Muscle layer of duodenum (tissue), 2 donors: ENCODE data around the gene SLC25A33.
A peak's percentile ranks its signal among the peaks of the same experiment; 100 is the strongest.
"Not testable (repeated sequence)": the region's sequence is repeated elsewhere in the genome, so short reads cannot be mapped to it uniquely, and the experiment has no call there.

Experiments used
- H3K27ac ChIP-seq: one replicate; pipeline ENCODE4 v1.7.0; 2013; ENCODE audit warnings: mild to moderate bottlenecking, low read length
- H3K27me3 ChIP-seq: one replicate; pipeline ENCODE4 v1.7.0; 2013; ENCODE audit warnings: low read depth, mild to moderate bottlenecking, control low read depth, low read length
- H3K36me3 ChIP-seq, 2 donors: one replicate each; pipeline ENCODE4 v1.7.0; 2013; ENCODE audit warnings: low read length in 2 of 2, control low read depth in 1 of 2, mild to moderate bottlenecking in 1 of 2; ENCODE audit not compliant: insufficient read depth in 2 of 2, control insufficient read depth in 1 of 2
- H3K4me1 ChIP-seq, 2 donors: one replicate each; pipeline ENCODE4 v1.7.0; 2013; ENCODE audit warnings: low read length in 2 of 2, mild to moderate bottlenecking in 2 of 2, control low read depth in 1 of 2, moderate library complexity in 1 of 2; ENCODE audit not compliant: insufficient read depth in 2 of 2, control insufficient read depth in 1 of 2
- H3K4me3 ChIP-seq, 2 donors: one replicate each; pipeline ENCODE4 v1.7.0; 2013; ENCODE audit warnings: low read length in 2 of 2, low read depth in 1 of 2, mild to moderate bottlenecking in 1 of 2
- H3K9me3 ChIP-seq, 2 donors: one replicate each; pipeline ENCODE4 v1.7.0; 2013; ENCODE audit warnings: low read length in 2 of 2, control low read depth in 1 of 2, mild to moderate bottlenecking in 1 of 2; ENCODE audit not compliant: control insufficient read depth in 1 of 2
- donor health status: healthy.

SLC25A33 gene

GRCh38 chr1:9542430-9542829 is 3.2 kb downstream of the SLC25A33 start:
- peaks cover 12 to 15% of the 10 kb centered on the region in 2 donors for H3K4me1 ChIP-seq
- H3K27ac ChIP-seq: no peak overlapping the region
- H3K9me3 ChIP-seq: no peaks in the 10 kb centered on the region
- H3K27me3 ChIP-seq: no peaks in the 10 kb centered on the region
- H3K36me3 ChIP-seq: no peaks in the 10 kb centered on the region
- peak overlapping the region in 1 of 2 donors; percentile 28 for H3K4me3 ChIP-seq

GRCh38 chr1:9544926-9545325 is 5.7 kb downstream of the SLC25A33 start:
- Histone ChIP-seq H3K27ac (no peak overlapping the region), H3K36me3 (no peaks in the 10 kb centered on the region), H3K9me3 (no peaks in the 10 kb centered on the region), H3K4me1 (peaks cover 12 to 15% of the 10 kb centered on the region in 2 donors), H3K4me3 (no peak overlapping the region), H3K27me3 (no peaks in the 10 kb centered on the region)

GRCh38 chr1:9549955-9550546 is 10.8 kb downstream of the SLC25A33 start:
- H3K27ac ChIP-seq: no peak overlapping the region
- peaks cover 0 to 4% of the 10 kb centered on the region in 2 donors for H3K4me1 ChIP-seq
- H3K27me3 ChIP-seq: no peaks in the 10 kb centered on the region
- no peaks in the 10 kb centered on the region for H3K36me3 ChIP-seq
- H3K4me3 ChIP-seq: no peak overlapping the region
- H3K9me3 ChIP-seq: no peaks in the 10 kb centered on the region

- H3K36me3 ChIP-seq: peaks cover 0 to 4% of the 10 kb centered on the region in 2 donors
- no peak overlapping the region for H3K27ac ChIP-seq
- H3K4me1 ChIP-seq: peaks cover 0 to 13% of the 10 kb centered on the region in 2 donors
- no peak overlapping the region for H3K4me3 ChIP-seq
- H3K9me3 ChIP-seq: no peaks in the 10 kb centered on the region
- no peaks in the 10 kb centered on the region for H3K27me3 ChIP-seq
These were observed 12.7 kb downstream of the SLC25A33 start for GRCh38 chr1:9551984-9552383.

GRCh38 chr1:9553736-9554144 is 14.5 kb downstream of the SLC25A33 start:
- H3K4me1 ChIP-seq: peaks cover 0 to 25% of the 10 kb centered on the region in 2 donors
- H3K27ac ChIP-seq: no peak overlapping the region
- no peak overlapping the region for H3K4me3 ChIP-seq
- H3K27me3 ChIP-seq: no peaks in the 10 kb centered on the region
- H3K36me3 ChIP-seq: peaks cover 0 to 9% of the 10 kb centered on the region in 2 donors
- H3K9me3 ChIP-seq: no peaks in the 10 kb centered on the region

- no peaks in the 10 kb centered on the region for H3K27me3 ChIP-seq
- H3K27ac ChIP-seq: no peak overlapping the region
- H3K9me3 ChIP-seq: no peaks in the 10 kb centered on the region
- H3K4me3 ChIP-seq: no peak overlapping the region
- H3K36me3 ChIP-seq: peaks cover 0 to 10% of the 10 kb centered on the region in 2 donors
- H3K4me1 ChIP-seq: peaks cover 0 to 41% of the 10 kb centered on the region in 2 donors
These were observed 16.7 kb downstream of the SLC25A33 start for GRCh38 chr1:9555942-9556341.

GRCh38 chr1:9557624-9558023 is 18.4 kb downstream of the SLC25A33 start:
- Histone ChIP-seq H3K27me3 (no peaks in the 10 kb centered on the region), H3K36me3 (peaks cover 0 to 10% of the 10 kb centered on the region in 2 donors), H3K4me1 (peaks cover 3 to 54% of the 10 kb centered on the region in 2 donors), H3K4me3 (no peak overlapping the region), H3K9me3 (no peaks in the 10 kb centered on the region), H3K27ac (no peak overlapping the region)

- Histone ChIP-seq H3K27ac (no peak overlapping the region), H3K36me3 (peaks cover 0 to 10% of the 10 kb centered on the region in 2 donors), H3K4me1 (peaks cover 3 to 54% of the 10 kb centered on the region in 2 donors), H3K27me3 (no peaks in the 10 kb centered on the region), H3K9me3 (no peaks in the 10 kb centered on the region), H3K4me3 (no peak overlapping the region)
These were observed 19.1 kb downstream of the SLC25A33 start for GRCh38 chr1:9558271-9558945.

GRCh38 chr1:9558946-9559545 is 19.8 kb downstream of the SLC25A33 start:
- H3K27me3 ChIP-seq: no peaks in the 10 kb centered on the region
- H3K4me3 ChIP-seq: no peak overlapping the region
- peaks cover 3 to 54% of the 10 kb centered on the region in 2 donors for H3K4me1 ChIP-seq
- H3K9me3 ChIP-seq: no peaks in the 10 kb centered on the region
- H3K36me3 ChIP-seq: peaks cover 0 to 10% of the 10 kb centered on the region in 2 donors
- H3K27ac ChIP-seq: no peak overlapping the region

- Histone ChIP-seq H3K9me3 (no peaks in the 10 kb centered on the region), H3K27me3 (no peaks in the 10 kb centered on the region), H3K36me3 (peaks cover 0 to 10% of the 10 kb centered on the region in 2 donors), H3K27ac (no peak overlapping the region), H3K4me1 (peaks cover 3 to 52% of the 10 kb centered on the region in 2 donors), H3K4me3 (no peak overlapping the region)
These were observed 20.4 kb downstream of the SLC25A33 start for GRCh38 chr1:9559673-9560072.

GRCh38 chr1:9560090-9560489 is 20.8 kb downstream of the SLC25A33 start:
- Histone ChIP-seq H3K36me3 (peaks cover 0 to 10% of the 10 kb centered on the region in 2 donors), H3K4me1 (peaks cover 3 to 50% of the 10 kb centered on the region in 2 donors)
- not testable (repeated sequence) for H3K9me3 ChIP-seq, H3K27ac ChIP-seq, H3K4me3 ChIP-seq, H3K27me3 ChIP-seq
